ENCODE results near the gene RNF113B. TPM values are rescaled to one million over a fixed set of nuclear protein-coding genes. Genes with fewer than 3 reads are reported as not detected.
A peak's percentile ranks its signal among the peaks of the same experiment; 100 is the strongest.

The RNF113B gene
- total and polyA plus RNA-seq, 2 of the 13 experiments (the other 11 are each of a cell fraction or from before 2014, with no cell fraction given), result not detected

- no peak for TF ChIP-seq GATA4 (IDR thresholded peaks at IDR 0.05; ENCODE audit: borderline replicate concordance, low read depth)
- no peak for TF ChIP-seq NR0B2 (CRISPR knock-in tag; IDR thresholded peaks at IDR 0.05)
- TF ChIP-seq REST (IDR thresholded peaks at IDR 0.05; ENCODE audit: borderline replicate concordance in 1 of 2, low read depth in 1 of 2, low read length in 2 of 2), result 0 out of 4 replicates have a peak, but pooled peaks of 1 of the 2 experiments have one; percentile 5
- no peak for TF ChIP-seq ZNF674 (CRISPR knock-in tag; IDR thresholded peaks at IDR 0.05; ENCODE audit: low read depth)
- no peak for TF ChIP-seq ZNF335 (CRISPR knock-in tag; IDR thresholded peaks at IDR 0.05)
- TF ChIP-seq ZNF607 (CRISPR knock-in tag; IDR thresholded peaks at IDR 0.05; ENCODE audit: borderline replicate concordance), result no peak
- TF ChIP-seq AGO2 (optimal IDR thresholded peaks at IDR 0.05; ENCODE audit: low read depth, low read length), result no peak
- no peak for TF ChIP-seq DNMT1 (CRISPR knock-in tag; IDR thresholded peaks at IDR 0.05)
- TF ChIP-seq HNF4G (IDR thresholded peaks at IDR 0.05; ENCODE audit: borderline replicate concordance, low read depth, low read length), result no peak; the same call in 1 of the 2 replicates
- no peak for TF ChIP-seq HNF4G (CRISPR knock-in tag; IDR thresholded peaks at IDR 0.05; ENCODE audit: borderline replicate concordance, low read depth)
- peak; percentile 64 for TF ChIP-seq REPIN1 (CRISPR knock-in tag; IDR thresholded peaks at IDR 0.05; ENCODE audit: borderline replicate concordance, low read depth)
- TF ChIP-seq ZNF407 (CRISPR knock-in tag; IDR thresholded peaks at IDR 0.05; ENCODE audit: not compliant biosample characterization), result no peak
- TF ChIP-seq RBAK (CRISPR knock-in tag; IDR thresholded peaks at IDR 0.05), result no peak
- no peak; the same call in 1 of the 2 replicates for TF ChIP-seq SMC3 (IDR thresholded peaks at IDR 0.05; ENCODE audit: low read length)
These were observed 3.5 kb downstream of the RNF113B start (continued) for GRCh38 chr13:98173431-98174152.
